HG03354 (cell line): ENCODE results near the gene SDK2.

Experiments
- ATAC-seq: cut with Tn5 transposase; IDR thresholded peaks from one replicate; pipeline ENCODE4 v1.9.1; 2021; ENCODE audit warnings: mild to moderate bottlenecking; ENCODE audit not compliant: unreplicated experiment, poor library complexity, severe bottlenecking

SDK2 gene

DNA sequence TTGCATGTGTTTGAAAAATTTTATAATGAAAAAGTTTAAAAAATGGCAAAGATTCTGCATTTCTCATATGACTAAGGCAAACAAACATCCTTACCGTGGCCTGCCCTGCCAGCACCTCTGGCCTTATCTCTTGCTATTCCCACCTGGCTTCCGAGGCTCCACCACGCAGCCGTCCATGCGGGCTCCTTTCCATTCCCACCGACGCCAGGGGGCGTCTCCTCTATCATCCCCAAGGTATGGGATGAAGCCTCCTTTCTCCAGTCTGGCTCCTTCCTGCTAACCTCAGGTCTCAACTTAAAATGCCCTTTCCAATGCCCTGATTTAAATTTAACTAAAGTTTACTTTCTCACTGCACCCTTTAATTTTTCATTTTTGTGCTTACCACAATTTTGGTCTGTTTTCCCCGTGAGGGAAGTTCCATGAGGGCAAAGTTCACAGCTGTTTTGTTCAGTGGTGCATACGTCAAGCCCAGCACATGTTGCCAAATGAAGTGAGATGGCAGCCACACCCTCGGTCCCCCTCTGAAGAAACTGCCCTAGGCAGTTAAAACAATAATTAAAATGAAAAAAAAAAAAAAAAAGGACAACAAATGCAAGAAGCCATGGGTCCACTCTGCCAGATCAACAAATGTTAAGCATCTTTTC is 13.3 kb upstream of the SDK2 start:
- ATAC-seq: no peak

DNA sequence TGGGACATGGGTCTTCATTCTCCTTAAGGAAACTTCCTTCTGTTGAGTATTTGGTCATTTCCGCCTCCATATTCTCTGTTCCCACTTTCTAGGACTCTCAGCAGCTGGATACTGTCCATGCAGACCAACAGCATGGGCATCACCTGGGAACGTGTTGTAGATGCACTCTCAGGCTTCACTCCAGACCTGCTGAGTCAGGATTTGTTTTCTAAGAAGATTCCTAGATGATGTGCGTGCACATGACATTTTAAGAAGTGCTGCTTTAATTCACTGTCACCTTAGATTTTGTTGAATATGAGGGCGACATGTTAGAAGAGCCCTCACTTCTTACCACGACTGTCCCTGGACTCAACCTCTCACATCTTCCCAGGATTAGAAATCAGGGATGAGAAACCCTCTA is 10.0 kb upstream of the SDK2 start:
- ATAC-seq: no peak

DNA sequence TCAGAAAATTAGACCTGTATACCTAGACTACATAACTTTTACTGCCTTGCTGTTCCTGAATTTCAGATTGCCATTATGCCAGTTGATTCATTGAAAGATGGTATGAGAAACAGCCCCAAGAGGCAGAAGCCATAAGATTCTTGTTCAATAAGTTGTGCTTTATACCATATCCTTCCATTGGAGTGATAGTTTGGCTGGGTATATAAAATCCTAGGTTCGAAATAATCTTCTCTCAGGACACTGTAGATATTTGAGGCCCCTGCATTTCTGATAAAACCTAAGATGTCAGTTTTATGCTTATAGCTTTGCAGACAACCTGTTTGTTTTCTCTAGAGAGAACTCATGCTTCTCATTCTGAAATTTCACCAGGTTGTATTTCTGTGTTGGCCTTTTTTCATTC is 9.6 kb upstream of the SDK2 start:
- no peak for ATAC-seq

DNA sequence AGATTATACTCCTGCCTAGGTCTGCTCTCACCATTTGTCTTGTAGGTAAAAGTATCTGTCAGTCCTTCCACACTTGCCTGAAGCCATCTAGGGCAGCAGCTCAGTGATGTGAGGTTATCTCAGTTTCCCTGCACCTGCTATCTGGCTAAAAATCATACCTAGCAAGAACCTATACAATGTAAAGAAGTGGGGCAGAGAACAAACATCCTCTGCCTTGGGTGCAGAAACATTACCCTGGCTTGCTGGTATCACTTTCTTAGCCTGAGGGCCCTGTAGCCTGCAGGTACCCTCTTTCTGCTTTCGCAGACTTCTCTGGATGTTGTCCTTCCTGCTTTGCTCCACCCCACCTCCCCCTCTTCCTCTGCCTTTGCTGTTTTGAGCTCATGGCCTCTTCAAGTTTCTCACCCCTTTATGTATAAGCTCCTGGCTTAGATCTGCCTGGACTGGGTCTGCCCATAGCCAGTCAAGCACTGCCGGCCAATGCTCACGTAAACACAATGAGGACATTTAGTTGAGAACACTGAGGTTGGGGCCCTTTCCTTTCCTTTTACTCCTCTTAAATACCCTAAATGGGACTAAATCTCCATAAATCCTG is 8.7 kb upstream of the SDK2 start:
- no peak for ATAC-seq

DNA sequence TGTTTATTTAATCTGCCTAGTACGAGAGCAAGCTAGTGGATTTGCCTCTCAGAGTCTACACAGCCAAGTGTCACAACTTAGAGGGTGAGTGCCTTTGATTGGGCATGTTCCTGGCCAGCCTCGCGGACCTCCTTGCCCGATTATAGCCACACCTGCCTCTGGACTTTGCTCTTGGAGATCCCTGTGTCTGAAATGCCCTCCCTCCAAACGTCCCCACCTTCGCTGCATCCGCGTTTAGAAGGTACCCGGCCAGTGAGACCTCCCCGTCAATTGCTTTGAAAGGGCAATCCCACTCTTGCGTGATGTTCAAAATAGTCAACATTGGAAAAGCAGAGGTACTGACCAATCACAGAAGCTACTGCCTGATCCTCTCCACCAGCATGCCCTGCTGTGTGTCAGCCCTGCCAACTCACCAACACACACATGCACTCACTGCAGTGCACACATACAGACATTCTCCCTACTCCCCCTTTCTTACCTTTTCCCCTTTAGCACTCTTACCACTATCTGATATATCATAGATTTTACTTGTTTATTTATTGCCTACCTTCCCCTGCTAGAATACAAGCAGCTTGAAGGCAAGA is 6.5 kb upstream of the SDK2 start:
- no peak for ATAC-seq

DNA sequence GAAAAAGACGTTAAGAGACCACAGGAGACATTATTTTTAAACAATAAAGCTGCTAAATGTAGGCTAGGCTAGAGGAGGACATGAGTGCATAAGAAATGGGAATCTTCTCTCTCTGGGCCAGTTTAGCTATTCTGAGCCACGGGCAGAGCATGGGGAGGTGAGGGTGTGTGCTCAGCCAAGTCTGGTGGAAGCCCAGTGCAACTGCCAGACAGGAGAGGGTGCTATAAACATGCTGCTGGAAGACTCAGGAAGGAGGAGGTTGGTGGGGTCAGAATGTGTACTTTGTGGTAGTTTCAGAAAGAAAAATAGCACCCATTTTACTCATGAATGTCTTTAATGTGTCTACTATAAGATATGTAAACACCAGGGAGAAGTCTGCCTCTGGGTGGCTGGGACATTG is 5.9 kb upstream of the SDK2 start:
- no peak for ATAC-seq

DNA sequence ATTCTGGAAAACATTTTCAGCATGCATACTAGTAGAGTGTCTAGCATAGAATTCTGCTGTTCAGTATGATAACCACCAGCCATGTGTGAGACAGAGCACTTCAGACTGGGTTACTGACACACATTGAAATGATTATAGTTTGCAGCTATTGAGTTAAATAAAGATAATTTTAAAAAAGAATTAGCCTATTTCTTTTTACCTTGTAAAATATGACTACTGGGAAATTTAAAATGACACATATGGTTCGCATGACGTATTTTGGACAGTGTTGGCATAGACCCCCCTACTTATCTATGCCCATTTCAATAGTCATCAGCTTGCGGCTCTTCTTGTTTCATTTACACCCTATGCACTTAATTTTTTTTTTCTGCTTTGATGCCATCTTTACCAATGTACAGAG is 4.7 kb upstream of the SDK2 start:
- ATAC-seq: no peak

DNA sequence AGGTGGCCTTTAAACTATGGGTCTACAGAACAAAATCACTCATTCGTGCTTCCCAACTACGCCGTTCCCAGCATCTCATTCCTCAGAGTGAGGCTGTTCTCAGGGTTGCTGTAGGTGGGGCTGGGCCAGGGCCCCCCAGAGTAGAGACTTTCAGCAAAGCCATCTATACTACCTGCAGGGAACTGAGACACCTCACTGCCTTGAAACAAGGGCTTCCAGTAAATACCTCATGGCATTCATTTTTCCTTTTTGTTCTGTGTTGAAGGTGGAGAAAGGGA is 4.2 kb upstream of the SDK2 start:
- no peak for ATAC-seq

DNA sequence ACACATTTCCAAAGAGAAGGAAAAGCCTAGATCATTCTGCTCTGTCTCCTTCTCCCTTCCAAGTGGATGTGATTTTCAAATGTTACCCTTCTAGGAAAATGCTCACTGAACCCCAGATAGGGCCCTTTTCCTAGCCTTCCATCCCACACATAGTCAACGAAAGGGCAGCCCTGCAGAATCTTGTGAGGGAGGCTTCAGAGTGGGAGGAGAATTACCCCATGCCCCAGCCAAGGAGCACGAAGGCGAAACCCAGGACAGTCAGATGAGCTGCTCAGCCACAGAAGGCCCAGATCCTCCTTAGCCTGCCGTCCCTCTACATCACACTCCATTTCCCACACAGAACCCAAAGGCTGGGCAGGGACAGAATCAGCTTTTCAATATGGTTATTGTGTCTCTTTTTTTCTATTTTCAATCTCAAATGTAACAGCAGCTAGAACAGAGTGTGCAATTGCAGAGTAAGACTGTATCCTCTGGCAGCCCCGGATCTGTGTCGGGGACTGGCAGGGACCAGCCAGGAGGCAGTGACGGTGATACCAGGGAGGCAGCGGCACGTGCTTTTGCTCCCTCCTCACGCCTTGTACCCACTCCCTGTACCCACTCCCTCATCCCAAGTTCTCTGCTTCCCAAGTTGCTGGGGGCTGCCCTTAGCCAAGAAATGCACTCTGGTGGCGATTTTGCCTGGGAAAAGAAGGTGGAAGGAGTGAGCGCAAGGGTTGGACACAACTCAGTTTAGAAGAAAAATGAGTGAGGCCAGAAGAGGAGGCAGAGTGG is 3.7 kb upstream of the SDK2 start:
- no peak for ATAC-seq

DNA sequence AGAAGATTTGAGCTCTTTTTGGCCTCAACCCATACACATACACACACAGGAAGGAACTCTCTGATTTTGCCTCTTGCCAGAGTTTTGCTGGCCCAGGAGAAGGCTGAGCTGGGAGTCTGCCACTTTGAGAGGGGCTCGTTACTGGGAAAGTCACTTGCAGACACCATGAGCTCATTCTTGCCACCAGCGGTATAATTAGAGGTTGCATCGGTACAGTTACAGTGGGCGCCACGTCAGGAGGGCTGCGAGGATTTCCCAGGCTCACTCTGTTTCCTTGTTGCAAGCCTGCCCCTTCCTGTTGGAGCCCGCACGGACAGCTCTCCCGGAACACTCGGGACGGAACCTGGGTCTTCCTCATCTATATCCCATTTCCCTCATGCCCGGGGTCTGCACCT is 3.1 kb upstream of the SDK2 start:
- no peak for ATAC-seq

DNA sequence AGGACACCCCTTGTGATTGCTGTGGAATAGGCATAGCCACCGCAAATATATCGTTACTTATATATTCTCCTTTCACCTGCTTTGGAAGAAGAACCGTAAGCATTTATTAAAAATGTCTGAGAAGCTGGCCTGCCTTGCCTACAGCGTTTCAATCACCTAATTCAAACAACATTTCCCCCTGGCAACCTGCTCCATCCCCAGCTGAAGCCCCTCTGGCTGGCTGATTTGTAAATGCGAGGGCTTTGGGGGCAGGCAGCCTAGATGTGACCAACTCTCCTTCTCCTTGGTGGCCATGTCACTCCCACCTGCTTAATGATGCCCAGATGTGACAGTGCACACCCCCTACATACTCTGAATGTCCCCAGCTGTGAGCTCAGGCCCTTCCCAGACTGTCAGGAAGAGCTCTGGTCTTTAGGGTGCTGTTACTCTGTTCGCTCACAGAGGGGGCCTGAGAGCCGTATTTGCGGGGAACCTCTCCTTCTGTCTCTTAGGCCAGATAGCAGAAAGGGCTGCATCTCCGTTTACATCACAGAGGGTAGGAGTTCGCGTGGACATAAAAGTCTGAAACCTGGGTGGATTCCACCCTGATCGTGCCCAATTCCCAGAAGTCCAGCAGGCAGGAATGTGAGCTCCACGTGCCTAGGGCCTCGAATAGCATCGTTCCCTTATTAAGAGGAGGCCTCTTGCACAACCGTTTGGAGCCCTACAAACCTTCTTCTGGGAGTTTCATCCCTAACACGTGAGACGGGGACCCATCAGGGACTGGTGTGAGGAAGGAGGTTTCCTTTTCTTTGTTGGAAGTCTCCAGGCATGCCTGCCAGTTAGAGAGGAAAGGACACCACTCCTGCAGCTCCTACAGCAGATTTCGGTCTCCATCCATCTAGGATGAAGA is 2.4 kb upstream of the SDK2 start:
- no peak for ATAC-seq

DNA sequence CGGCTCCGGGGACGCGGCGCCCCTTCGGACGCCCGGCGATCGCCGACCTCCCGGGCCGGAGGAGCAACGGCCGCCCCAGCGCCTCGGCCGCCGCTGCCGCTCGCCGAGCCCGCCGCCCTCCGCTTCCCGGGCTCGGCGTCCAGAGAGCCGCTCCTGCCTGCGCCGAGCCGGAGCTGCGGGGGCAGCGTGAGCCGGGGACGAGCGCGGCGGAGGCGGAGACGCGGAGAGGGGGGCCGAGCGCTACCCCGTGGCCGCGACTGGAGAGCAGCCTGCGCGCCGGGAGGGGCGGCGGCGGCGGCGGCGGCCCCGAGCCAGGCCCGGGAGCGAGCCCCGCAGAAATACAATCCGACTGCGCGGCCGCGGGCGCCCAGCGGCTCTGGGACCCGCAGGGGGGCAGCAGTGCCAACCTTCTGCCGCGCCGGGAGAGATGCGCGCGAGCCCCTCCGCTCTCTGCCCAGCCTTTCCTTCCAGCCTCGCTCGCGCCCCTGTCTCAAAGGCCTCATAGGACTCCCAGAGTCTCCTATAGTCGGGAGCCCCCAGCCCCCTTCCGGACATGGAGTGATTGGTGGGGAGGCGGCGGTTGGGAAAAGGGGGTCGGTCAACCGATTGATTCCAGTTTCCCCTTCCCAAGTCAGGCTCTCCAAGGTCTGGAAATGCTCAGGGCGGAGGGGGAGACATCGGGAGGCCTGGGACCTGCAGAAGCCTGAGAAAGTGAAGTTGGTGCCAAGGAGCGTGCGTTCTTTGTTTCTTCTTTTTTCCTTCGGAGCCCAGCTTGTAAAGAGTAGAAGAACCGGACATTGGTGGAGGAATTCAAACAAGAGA is 1.0 kb upstream of the SDK2 start:
- no peak for ATAC-seq

DNA sequence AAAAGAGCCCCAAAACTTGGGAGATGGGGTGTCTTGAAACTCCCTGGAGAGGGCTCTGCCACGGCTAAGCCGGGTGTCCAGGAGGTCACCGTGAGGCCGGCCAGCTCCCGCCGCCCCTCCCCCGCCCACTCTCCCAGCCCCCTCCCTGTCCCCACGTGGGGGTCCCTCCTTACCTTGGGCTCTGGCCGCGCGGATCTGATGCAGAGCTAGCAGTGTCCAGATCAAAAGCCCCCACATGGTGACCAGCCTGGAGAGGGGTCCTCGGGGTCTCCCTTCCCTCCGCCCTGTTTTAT is 447 bp downstream of the SDK2 start:
- ATAC-seq: no peak

DNA sequence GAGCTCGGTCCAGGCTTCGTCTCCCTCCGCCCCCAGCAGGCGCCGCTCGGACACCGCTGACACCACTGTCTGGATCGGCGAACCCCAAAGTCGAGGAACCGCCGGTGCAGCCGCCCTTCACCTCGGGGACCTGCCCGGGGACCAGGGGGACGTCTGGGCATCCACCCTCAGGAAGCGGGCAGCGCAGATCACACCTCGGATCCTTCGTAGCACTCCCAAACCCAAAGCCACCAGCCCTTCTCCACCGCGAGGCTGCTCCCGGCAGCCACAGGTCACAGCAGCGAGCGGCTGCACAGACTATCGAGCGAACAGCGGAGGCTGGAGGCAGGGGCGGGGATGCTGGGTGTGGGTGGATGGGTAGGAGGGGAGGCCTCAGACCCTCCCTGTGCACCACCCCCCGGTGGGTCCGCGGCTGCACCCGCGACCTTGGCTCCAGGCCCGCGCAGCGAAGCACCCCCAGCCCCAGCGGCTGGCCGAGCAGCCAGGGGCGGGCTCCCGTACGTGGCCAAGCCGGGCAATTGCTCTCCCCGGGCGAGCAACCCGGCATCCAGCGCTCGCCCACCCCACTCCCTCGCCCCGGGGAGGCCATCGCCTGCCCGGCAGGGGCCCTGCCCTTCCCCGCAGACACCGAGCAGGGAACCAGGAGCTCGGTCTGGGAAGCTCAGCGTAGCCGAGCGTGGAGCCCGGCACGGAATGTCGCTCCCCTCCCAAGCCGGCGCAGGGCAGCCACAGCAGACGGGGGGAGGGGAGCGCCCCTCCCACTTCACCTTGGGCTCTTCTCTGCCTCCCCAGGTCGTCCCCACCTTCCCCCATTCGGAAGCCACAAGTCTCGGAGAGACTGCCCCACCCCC is 1.0 kb downstream of the SDK2 start:
- no peak for ATAC-seq

DNA sequence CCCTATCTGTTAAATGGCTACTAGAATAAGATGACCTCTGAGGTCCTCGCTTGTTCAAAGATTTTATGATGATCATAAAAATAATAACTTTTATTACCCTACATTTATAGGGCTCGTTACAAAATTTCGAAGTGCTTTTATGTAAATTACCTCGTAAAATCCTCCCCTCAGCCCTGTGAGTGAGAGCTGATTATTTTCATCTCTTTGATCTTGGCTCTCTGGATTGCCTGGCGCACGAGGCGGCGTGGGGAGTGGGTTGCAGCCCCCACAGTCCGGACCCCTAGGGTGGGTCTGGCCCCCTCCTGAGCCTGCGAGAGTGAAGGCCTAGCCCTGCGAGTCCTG is 1.6 kb downstream of the SDK2 start:
- ATAC-seq: no peak

DNA sequence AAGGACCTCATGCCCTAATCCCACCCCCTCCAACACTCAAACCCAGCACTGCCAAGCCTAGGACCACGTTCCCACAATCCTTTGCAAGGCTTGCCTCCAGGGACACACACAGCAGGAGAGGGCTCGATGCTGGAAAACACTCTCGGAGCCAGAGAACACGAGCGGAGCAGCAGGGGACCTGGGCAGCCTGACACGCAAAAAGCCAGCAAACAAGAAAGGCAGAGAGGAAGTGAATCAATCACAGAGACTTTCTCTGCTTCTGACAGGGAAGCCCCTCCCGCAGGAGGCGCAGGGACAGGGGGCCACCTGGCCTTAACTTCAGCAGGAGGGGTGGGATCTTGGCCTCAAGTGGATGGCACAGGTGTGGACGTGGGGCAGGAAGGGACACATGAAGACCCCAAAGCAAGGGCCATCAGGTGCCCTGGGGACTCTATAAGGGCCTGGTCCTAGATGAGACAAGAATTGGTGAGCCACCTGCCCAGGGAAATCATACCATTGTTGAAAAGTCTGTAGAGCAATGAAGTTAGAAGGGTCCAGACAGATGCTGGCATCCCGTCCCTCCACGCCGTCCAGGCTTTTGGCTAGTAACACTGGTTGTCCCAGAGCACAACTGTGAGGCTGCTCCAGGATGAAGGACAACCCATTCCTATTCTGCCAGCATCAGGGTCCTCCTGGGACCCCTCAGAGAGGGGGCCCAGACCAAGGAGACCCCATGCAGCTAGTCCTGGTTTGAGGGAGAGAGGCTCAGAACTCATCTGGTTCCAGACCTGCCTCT is 2.2 kb downstream of the SDK2 start:
- ATAC-seq: no peak

DNA sequence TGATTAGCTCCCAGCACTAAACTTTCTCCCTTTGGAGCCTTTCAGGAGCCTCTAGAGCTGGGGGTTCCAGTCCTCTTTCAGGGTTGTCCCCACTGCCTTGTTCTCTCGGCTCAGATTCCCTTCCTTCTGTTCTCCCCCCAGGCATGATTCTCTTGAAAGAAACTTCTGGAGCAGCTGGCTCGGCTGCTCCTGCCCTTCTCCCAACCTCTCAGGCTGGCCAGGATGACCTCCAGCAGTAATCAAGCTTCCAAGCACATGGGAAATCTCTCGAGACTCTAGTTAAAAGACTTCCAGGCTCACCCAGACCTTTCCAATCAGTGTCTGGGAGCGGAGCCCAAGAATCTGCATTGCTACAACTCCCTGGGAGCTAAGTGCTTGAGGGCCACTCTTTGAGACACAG is 3.6 kb downstream of the SDK2 start:
- ATAC-seq: no peak

DNA sequence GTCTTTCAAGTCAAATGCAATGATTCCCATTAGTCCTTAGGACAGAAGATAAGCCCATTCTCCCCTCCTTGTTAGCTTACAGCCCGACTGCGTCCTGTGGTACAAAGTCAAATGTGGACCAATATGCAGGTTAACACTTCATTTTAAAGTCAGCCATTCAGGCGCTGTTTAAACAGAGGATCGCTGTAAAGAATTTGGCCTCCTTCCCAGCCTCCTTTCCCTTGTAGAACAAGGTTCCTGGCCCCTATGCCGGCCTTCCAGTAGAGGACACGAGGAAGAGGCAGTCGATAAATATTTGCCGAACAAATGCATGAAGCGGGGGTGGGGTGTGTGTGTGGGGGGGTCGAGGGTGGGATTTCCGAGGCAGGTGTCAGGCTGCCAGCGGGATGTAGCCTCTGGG is 4.3 kb downstream of the SDK2 start:
- no peak for ATAC-seq
